GM21390 (cell line): ENCODE results near the gene FOXP4.

Source experiments
- ATAC-seq: cut with Tn5 transposase; IDR thresholded peaks from one replicate; pipeline ENCODE4 v1.9.1; 2021; ENCODE audit not compliant: unreplicated experiment

FOXP4 gene

GRCh38 chr6:41580690-41581089 is 34.5 kb downstream of the FOXP4 start:
- ATAC-seq, result no peak

- no peak for ATAC-seq
These were observed 35.3 kb downstream of the FOXP4 start for GRCh38 chr6:41581381-41581991.

GRCh38 chr6:41582540-41582939 is 36.4 kb downstream of the FOXP4 start:
- ATAC-seq, result no peak

- no peak for ATAC-seq
These were observed 37.4 kb downstream of the FOXP4 start for GRCh38 chr6:41583565-41583964.

- no peak for ATAC-seq
These were observed 38.0 kb downstream of the FOXP4 start for GRCh38 chr6:41584205-41584604.

- ATAC-seq, result no peak
These were observed 38.6 kb downstream of the FOXP4 start for GRCh38 chr6:41584668-41585205.

- no peak for ATAC-seq
These were observed 39.4 kb downstream of the FOXP4 start for GRCh38 chr6:41585605-41586004.

- ATAC-seq, result no peak
These were observed 40.2 kb downstream of the FOXP4 start for GRCh38 chr6:41586252-41587007.

- no peak for ATAC-seq
These were observed 41.1 kb downstream of the FOXP4 start for GRCh38 chr6:41587131-41587879.

GRCh38 chr6:41588111-41588510 is 41.9 kb downstream of the FOXP4 start:
- no peak for ATAC-seq

- no peak for ATAC-seq
These were observed 43.0 kb downstream of the FOXP4 start for GRCh38 chr6:41589223-41589622.

GRCh38 chr6:41589636-41590622 is 43.7 kb downstream of the FOXP4 start:
- ATAC-seq, result no peak

- no peak for ATAC-seq
These were observed 44.9 kb downstream of the FOXP4 start for GRCh38 chr6:41591122-41591521.

GRCh38 chr6:41591859-41592502 is 45.8 kb downstream of the FOXP4 start:
- no peak for ATAC-seq

- ATAC-seq, result no peak
These were observed 47.2 kb downstream of the FOXP4 start for GRCh38 chr6:41593406-41593805.

- ATAC-seq, result no peak
These were observed 47.7 kb downstream of the FOXP4 start for GRCh38 chr6:41593839-41594238.

GRCh38 chr6:41594326-41594725 is 48.1 kb downstream of the FOXP4 start:
- no peak for ATAC-seq

- no peak for ATAC-seq
These were observed 48.6 kb downstream of the FOXP4 start for GRCh38 chr6:41594766-41595165.

- ATAC-seq, result no peak
These were observed 49.0 kb downstream of the FOXP4 start for GRCh38 chr6:41595166-41595565.

GRCh38 chr6:41596096-41596685 is 50.0 kb downstream of the FOXP4 start:
- ATAC-seq, result no peak
